GM19238 (cell line): ENCODE data around the gene STK32B.

ENCODE experiments used
- DNase-seq: peaks from one replicate; pipeline ENCODE4 v3.0.0; 2011; ENCODE audit warnings: low spot score; ENCODE audit not compliant: insufficient read length

STK32B gene

GRCh38 chr4:5386921-5387320, 335.6 kb downstream of the STK32B start:
- DNase-seq, result no peak

DNA sequence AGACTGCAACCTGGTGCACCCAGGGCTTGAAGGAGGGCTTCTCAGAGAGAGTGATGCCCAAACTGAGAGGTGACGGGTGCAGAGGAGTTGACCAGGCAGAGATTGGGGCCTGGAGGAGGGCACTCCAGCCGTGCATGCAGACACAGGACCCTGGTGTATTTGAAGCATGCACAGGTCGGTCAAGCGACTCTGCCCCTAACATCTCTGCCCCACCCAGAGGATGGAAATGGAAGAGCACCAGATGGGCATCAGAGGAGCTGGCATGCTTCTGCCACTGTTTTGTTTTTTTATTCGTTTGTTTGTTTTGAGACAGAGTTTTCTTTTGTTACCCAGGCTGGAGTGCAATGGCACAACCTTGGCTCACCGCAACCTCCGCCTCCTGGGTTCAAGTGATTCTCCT, 336.2 kb downstream of the STK32B start:
- DNase-seq, result no peak

DNA sequence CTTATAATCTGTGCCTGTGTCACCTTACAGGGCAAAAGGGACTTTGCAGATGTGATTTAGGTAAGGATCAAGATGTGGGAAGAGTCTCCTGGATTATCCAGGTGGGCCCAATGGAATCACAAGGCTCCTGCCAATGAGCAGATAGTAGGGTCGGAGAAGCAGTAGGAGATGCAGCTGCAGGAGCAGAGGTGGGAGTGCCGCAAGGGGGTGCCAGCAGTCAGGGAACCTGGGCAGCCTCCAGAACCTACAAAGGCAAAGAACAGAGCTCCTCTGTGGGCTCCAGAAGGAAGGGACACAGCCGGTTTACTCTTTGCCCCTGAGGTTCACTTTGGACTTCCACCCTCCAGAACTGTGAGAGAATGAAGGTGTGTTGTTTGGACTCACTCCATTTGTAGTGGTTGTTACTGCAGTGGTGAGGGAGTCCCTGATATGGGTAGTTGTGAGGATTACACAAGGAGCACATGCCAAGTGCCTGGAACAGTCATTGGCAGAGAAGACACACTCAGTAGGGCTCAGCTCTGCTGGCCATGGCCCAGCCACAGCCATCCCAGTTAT, 338.6 kb downstream of the STK32B start:
- no peak for DNase-seq

DNA sequence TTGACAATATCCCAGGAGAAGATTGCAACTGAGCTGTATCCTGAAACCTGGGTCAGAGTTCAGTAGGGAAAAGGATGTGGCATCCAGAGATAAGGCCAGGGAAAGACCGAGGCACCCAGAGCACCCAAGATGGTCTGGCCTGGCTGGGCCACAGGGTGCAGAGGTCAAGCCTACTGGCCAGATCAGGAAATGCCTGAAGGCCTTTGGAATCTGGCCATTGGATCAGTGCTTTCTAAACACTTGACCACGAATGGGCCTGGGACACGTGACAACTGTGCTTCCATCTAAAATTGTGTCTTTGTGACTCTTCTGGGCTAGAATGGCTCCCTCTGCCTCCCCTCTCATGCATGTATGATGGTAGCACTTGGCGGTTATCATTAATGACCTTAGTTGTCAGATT, 340.2 kb downstream of the STK32B start:
- DNase-seq, result no peak

- no peak for DNase-seq
These were observed 342.7 kb downstream of the STK32B start for GRCh38 chr4:5393911-5394513.

DNA sequence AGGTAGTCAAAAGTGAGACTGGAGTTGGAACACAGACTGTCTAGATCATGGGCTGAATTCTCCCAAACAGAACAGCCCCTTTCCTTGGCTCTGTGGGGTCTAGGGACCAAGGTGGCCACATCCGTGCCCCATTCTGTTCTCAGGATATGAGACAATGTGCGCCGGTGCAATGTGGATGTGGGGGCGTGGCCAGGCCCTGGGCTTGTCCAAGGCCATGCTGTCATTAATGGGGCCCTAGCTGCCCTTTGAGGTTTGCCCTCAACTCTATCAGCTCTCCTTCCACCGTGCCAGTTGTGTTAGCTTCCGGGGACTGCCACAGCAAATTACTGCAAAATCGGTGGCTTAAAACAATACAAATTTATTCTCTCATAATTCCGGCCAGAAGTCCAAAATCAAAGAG, 344.5 kb downstream of the STK32B start:
- DNase-seq, result no peak

- DNase-seq, result no peak
These were observed 346.8 kb downstream of the STK32B start for GRCh38 chr4:5398056-5398455.

DNA sequence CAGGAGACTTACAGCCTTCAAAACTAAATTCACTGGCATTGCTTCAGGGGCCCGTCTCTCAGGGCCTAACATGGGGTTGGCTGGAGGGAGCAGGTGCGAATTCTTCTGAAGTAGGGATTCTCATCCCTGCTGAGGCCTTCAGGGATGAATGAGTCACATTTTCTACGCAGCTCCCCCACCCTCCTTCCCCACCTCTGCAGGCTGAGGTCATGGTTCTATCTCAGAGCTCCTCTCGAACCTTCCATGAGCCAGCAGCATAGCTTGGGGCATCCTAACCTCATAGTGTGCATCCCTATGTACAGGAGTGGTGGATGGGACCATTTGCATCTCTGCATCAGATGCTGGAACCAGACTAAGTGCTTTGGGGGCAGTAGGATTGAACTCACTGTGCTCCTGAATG, 347.8 kb downstream of the STK32B start:
- no peak for DNase-seq

DNA sequence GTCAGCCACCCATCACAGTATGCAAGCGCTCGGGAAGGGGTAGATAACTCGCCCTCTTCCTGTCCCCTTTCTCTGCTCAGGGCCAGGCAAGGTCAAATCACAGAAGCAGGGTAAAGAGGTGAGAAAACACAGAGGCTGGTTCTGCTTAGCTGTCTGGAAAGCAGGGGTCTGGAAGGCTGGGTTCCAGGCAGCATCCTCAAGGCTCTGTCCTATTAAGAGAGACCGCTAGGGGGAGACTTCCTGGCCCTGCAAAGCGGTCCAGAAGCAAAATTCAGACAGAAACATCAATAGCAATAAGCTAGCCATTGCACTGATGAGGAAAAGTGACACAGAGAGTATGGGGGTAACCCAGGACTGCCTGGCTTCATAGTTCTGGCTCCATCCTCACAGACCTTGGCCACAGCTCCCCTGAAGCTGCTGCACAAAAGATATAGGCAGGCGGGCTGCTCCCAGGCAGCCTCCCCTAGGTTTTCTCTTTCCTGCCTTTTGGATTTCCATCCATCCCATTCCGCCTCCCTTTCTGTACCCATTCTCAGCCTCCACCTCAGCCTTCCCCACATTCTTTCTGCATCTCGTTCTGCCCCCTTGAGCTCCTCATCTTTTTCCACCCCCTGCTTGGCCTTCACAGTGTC, 348.6 kb downstream of the STK32B start:
- DNase-seq, result peak; percentile 7

GRCh38 chr4:5403746-5404497, 352.6 kb downstream of the STK32B start:
- no peak for DNase-seq

- DNase-seq, result no peak
These were observed 358.0 kb downstream of the STK32B start for GRCh38 chr4:5409237-5409636.

- no peak for DNase-seq
These were observed 358.8 kb downstream of the STK32B start for GRCh38 chr4:5409972-5410618.

DNA sequence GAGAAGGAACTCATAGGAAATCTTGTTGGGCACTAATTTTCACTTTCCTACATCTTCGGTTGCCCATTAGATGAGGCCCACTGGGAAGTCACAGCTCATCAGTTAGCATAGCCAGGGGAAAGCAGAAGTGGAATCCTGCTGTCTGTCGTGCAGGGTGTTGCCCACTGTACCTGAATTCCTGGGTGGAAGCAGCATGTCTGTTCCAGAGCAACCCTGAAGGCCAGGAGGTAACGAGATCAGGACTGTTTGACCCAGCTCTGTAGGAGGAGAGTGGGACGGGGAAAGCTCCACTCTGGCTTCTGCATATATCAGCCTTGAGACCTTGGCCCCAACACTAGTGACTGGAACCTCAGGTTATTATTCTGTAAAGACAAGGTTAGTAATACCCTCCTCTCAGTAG, 361.0 kb downstream of the STK32B start:
- no peak for DNase-seq

DNA sequence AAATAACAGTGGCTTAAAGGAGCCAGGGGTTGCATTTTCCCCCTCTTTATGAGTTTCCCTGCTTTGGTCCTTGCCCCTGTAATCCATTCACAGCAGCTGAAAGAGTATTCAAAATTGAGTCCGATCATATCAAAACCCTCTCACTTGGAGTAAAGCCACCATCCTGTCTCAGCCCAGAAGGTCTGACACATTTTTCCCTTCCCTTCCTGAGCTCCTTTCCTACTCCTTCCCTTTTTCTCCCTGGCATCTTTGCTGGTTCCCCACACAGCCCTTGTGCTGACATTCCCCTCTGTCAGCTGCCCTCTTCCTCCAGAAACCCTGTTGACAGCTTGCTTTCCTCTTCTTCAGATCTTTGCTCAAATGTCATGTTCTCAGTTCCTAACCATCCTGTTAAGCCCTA, 361.5 kb downstream of the STK32B start:
- DNase-seq, result no peak

- no peak for DNase-seq
These were observed 365.4 kb downstream of the STK32B start for GRCh38 chr4:5416637-5417036.

GRCh38 chr4:5420266-5420665, 369.0 kb downstream of the STK32B start:
- DNase-seq, result no peak

- no peak for DNase-seq
These were observed 370.1 kb downstream of the STK32B start for GRCh38 chr4:5421416-5421815.

- no peak for DNase-seq
These were observed 370.9 kb downstream of the STK32B start for GRCh38 chr4:5422195-5422594.

DNA sequence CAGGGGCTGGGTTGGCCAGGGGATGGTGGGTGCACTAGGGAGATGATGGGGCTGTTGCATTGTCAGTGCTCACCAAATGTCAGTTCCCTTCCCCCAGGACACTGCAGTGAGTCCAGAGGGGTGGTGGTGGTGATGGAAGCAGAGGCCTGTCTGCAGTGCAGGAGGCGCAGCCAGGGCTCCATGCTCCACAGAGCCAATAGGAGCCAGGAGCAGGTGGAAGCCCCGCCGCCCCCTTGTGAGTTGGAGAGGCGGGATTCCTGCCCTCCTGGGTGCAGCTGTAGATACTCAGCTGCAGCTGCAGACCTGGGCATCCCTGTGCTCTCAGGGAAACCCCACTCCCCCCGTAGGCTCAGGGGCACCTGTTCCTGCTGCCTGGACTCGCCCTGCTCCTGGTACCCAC, 372.4 kb downstream of the STK32B start:
- no peak for DNase-seq

GRCh38 chr4:5424211-5424610, 372.9 kb downstream of the STK32B start:
- DNase-seq, result no peak

DNA sequence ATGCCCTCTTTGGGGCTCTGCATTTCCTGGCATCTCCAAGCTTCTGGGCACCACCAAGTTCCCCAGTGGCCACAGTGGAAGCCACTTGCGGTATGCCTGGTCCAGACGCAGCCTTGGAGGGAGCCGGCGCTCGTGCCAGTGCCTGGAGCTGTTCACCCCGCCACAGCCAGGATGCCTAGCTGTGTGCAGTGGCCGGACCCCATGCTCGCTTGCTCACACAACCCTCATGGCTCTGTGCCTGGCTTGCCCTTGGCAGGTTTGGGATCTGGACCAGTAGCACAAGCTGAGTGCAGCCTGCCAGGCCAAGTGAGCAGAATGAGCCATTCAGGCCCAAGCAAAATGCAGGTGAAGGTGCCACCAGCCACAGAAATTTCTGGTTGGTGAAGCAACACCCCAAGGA, 373.6 kb downstream of the STK32B start:
- DNase-seq, result no peak

DNA sequence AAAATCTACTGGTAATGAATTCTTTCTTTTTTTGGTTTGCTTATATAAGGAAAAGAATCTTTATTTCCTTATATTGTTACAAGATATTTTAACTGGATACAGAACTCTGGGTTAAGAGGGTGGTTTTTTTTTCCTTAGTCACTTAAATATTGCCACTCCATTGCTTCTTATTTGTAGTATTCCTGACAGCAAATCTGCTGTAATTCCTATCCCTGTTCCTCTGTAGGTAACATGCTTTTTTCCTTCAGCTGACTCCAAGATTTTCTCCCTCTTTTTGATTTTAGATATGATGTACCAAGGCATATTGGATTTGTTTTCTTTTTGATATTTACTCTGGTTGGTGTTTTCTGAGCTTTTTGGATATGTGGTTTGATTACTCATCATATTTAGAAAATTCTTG, 378.5 kb downstream of the STK32B start:
- DNase-seq, result no peak
